HEK293T (cell line): ENCODE data around the gene PRKAA2.

Experiments
- ARNT ChIP-seq: fragments of 450-650 bp; IDR thresholded peaks from 2 replicates; pipeline ENCODE4 v1.6.1; 2017; ENCODE audit warnings: mild to moderate bottlenecking
- PKNOX1 ChIP-seq: fragments of 450-650 bp; IDR thresholded peaks from 2 replicates; pipeline ENCODE4 v1.6.1; 2016
- SP1 ChIP-seq: fragments of 450-650 bp; IDR thresholded peaks from 2 replicates; pipeline ENCODE4 v1.6.1; 2017
- TARDBP ChIP-seq: fragments of 450-650 bp; IDR thresholded peaks from 2 replicates; pipeline ENCODE4 v1.6.1; 2016

- TF ChIP-seq SP1 (no peak), PKNOX1 (no peak), ARNT (no peak), TARDBP (no peak)
These were observed 13.1 kb downstream of the PRKAA2 start for GRCh38 chr1:56658254-56658653.
